ENCODE results near the gene SLC25A39. TPM values are rescaled to one million over a fixed set of nuclear protein-coding genes. Genes with fewer than 3 reads are reported as not detected.
A peak's percentile ranks its signal among the peaks of the same experiment; 100 is the strongest.

The SLC25A39 gene
- polyA plus RNA-seq, 1 of the 3 experiments (the other 2 are of a cell fraction) = 131 TPM

DNA sequence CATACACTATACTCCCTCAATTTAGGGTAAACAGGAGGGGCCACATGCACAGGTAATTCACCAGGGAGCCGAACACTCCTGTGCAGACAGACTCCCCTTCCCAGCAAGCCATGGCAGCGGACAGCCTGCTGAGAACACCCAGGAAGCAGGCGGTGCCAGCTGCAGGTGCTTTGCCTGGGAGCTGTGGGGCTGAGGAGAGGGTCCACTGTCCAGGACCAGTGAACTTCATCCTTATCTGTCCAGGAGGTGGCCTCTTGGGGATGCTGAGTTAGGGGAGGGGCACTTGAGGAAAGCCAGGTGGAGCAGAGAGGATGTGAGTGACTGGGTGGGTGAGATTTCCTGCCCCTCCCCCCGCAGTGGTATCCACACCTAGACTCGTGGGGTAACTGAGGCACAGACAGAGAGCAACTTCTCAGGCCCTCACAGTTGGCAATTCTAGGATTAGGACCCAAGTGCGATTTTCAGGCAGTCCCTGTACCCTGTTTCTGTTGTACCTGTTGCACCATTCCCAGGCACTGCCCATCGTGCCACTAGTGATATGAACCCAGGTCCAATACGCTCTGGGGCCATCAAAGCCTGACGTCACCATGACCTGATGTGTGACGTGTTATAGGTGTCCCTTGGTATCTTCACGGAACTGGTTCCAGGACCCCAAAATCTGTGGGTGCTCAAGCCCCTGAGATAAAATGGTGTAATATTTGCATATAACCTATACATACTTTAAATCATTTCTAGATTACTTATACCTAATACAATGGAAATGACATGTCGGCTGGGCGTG, 21.6 kb upstream of the SLC25A39 start (continued):
- TF ChIP-seq EZH2phosphoT487 (IDR thresholded peaks at IDR 0.05; ENCODE audit: borderline replicate concordance, low read depth) (no peak), TAF1 (IDR thresholded peaks at IDR 0.05; ENCODE audit: borderline replicate concordance, low read depth, low read length) (no peak)

GRCh38 chr17:44345454-44346026, 20.9 kb upstream of the SLC25A39 start:
- Histone ChIP-seq H2AFZ (ENCODE audit: low read depth) (peak overlapping the region; percentile 88), H3K4me1 (ENCODE audit: control insufficient read depth in 1 of 2, insufficient read depth in 2 of 2, low read depth in 1 of 2, low read length in 1 of 2) (peaks cover 0 to 13% of the 10 kb centered on the region in 2 experiments; a peak in 1 of 4 replicates), H3K27ac (ENCODE audit: low read depth in 2 of 2, low read length in 1 of 2) (peak overlapping the region; percentile 40 to 66; a peak in 3 of 4 replicates), H3K9me3 (no peaks in the 10 kb centered on the region), H3K9ac (peak overlapping the region; percentile 84), H3K9me2 (no peaks in the 10 kb centered on the region), H3K27me3 (ENCODE audit: insufficient read depth) (no peaks in the 10 kb centered on the region), H4K20me1 (ENCODE audit: insufficient read depth) (peaks cover 7% of the 10 kb centered on the region; the same call in 1 of the 2 replicates), H3K4me2 (peak overlapping the region; percentile 97), H3K36me3 (replicated peaks in 1 of 2; ENCODE audit: control insufficient read depth in 1 of 2, insufficient read depth in 2 of 2, low read length in 1 of 2) (peaks cover 0 to 9% of the 10 kb centered on the region in 2 experiments), H3K4me3 (ENCODE audit: low read depth in 2 of 2, low read length in 1 of 2) (peak overlapping the region; percentile 83 to 98), H3F3A (replicated peaks; ENCODE audit: insufficient read depth) (no peaks in the 10 kb centered on the region), H3K79me2 (ENCODE audit: insufficient read depth) (peaks cover 21% of the 10 kb centered on the region)
- TF ChIP-seq RAD21 (IDR thresholded peaks at IDR 0.05; ENCODE audit: low read length) (peak; percentile 69), TAF1 (IDR thresholded peaks at IDR 0.05; ENCODE audit: borderline replicate concordance, low read depth, low read length) (no peak), EP300 (IDR thresholded peaks at IDR 0.05; ENCODE audit: borderline replicate concordance in 1 of 2, low read depth in 1 of 2, low read length in 1 of 2) (no peak), EZH2phosphoT487 (IDR thresholded peaks at IDR 0.05; ENCODE audit: borderline replicate concordance, low read depth) (no peak), RFX5 (IDR thresholded peaks at IDR 0.05; ENCODE audit: low read length) (no peak), SIN3A (IDR thresholded peaks at IDR 0.05; ENCODE audit: borderline replicate concordance, low read depth, low read length) (peak; percentile 49; the same call in 1 of the 2 replicates), YY1 (IDR thresholded peaks at IDR 0.05; ENCODE audit: low read depth) (no peak), NFIC (IDR thresholded peaks at IDR 0.05; ENCODE audit: borderline replicate concordance) (no peak), FOSL2 (IDR thresholded peaks at IDR 0.05; ENCODE audit: borderline replicate concordance, low read depth) (no peak), GATA2 (CRISPR knock-in tag; IDR thresholded peaks at IDR 0.05) (no peak), CTCF (IDR thresholded peaks at IDR 0.05) (peak; percentile 61), SMC3 (IDR thresholded peaks at IDR 0.05; ENCODE audit: low read depth, low read length) (peak; percentile 42), MAX (IDR thresholded peaks at IDR 0.05; ENCODE audit: low read depth) (no peak), MEF2A (IDR thresholded peaks at IDR 0.05; ENCODE audit: borderline replicate concordance, low read depth) (no peak), FOXJ3 (CRISPR knock-in tag; IDR thresholded peaks at IDR 0.05) (no peak)
- TF ChIP-seq, protein P1, sequence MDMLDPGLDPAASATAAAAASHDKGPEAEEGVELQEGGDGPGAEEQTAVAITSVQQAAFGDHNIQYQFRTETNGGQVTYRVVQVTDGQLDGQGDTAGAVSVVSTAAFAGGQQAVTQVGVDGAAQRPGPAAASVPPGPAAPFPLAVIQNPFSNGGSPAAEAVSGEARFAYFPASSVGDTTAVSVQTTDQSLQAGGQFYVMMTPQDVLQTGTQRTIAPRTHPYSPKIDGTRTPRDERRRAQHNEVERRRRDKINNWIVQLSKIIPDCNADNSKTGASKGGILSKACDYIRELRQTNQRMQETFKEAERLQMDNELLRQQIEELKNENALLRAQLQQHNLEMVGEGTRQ (IDR thresholded peaks at IDR 0.05; ENCODE audit: borderline replicate concordance, low read depth, low read length) = no peak
- POLR2A ChIA-PET = interaction anchor here (0.5 to 1.6 kb wide), 8 partner anchors 14 to 176 kb away, joined by 3 to 7 read pairs (median 3); partner anchors contain the start of genes FAM171A2 and SLC25A39
- 2% methylated on average over 19 of the region's 21 CpGs for WGBS (ENCODE audit: low lambda C conversion rate)
- CTCF ChIA-PET = interaction anchor here (0.8 to 3.6 kb wide), 24 partner anchors 9 to 436 kb away, joined by 3 to 53 read pairs (median 5); partner anchors contain the start of genes FAM171A2, HDAC5, SLC25A39 and TMUB2
- peak; percentile 81 for DNase-seq

Measured in SK-N-SH (cell line).